NCI-H524 treated with DMSO at 0.1 percent for 48 hours (cell line): ENCODE results near the gene UGT1A8.

ENCODE experiments used
- DNase-seq: peaks from one replicate; lab custom pipeline; 2025; lab: John Stamatoyannopoulos, UW

The UGT1A8 gene

GRCh38 chr2:233799716-233800115 is 182.3 kb downstream of the UGT1A8 start:
- DNase-seq, result no peak

GRCh38 chr2:233800208-233800607 is 182.8 kb downstream of the UGT1A8 start:
- no peak for DNase-seq

- no peak for DNase-seq
These were observed 184.1 kb downstream of the UGT1A8 start for GRCh38 chr2:233801357-233802131.

GRCh38 chr2:233802132-233802815 is 184.8 kb downstream of the UGT1A8 start:
- DNase-seq, result no peak

- no peak for DNase-seq
These were observed 186.0 kb downstream of the UGT1A8 start for GRCh38 chr2:233803292-233803911.

- no peak for DNase-seq
These were observed 186.6 kb downstream of the UGT1A8 start for GRCh38 chr2:233803994-233804393.

GRCh38 chr2:233807215-233807865 is 189.9 kb downstream of the UGT1A8 start:
- no peak for DNase-seq

- no peak for DNase-seq
These were observed 190.8 kb downstream of the UGT1A8 start for GRCh38 chr2:233807966-233808935.

- DNase-seq, result no peak
These were observed 193.0 kb downstream of the UGT1A8 start for GRCh38 chr2:233810385-233810784.

GRCh38 chr2:233811087-233811486 is 193.7 kb downstream of the UGT1A8 start:
- DNase-seq, result no peak

GRCh38 chr2:233811732-233812131 is 194.3 kb downstream of the UGT1A8 start:
- no peak for DNase-seq

- DNase-seq, result no peak
These were observed 196.0 kb downstream of the UGT1A8 start for GRCh38 chr2:233813236-233814055.

GRCh38 chr2:233814056-233814835 is 196.8 kb downstream of the UGT1A8 start:
- no peak for DNase-seq

- DNase-seq, result no peak
These were observed 198.4 kb downstream of the UGT1A8 start for GRCh38 chr2:233815861-233816260.

GRCh38 chr2:233816334-233816733 is 198.9 kb downstream of the UGT1A8 start:
- no peak for DNase-seq

- DNase-seq, result no peak
These were observed 199.3 kb downstream of the UGT1A8 start for GRCh38 chr2:233816771-233817170.

- no peak for DNase-seq
These were observed 200.0 kb downstream of the UGT1A8 start for GRCh38 chr2:233817361-233817911.

GRCh38 chr2:233817995-233818638 is 200.7 kb downstream of the UGT1A8 start:
- no peak for DNase-seq
